Measurements from ENCODE around the gene ABHD8. TPM values are rescaled to one million over a fixed set of nuclear protein-coding genes. Genes with fewer than 3 reads are reported as not detected.

Gene ABHD8
- total and polyA plus RNA-seq, 4 donors: 9.8 to 11.6 (median 10.8) TPM

DNA sequence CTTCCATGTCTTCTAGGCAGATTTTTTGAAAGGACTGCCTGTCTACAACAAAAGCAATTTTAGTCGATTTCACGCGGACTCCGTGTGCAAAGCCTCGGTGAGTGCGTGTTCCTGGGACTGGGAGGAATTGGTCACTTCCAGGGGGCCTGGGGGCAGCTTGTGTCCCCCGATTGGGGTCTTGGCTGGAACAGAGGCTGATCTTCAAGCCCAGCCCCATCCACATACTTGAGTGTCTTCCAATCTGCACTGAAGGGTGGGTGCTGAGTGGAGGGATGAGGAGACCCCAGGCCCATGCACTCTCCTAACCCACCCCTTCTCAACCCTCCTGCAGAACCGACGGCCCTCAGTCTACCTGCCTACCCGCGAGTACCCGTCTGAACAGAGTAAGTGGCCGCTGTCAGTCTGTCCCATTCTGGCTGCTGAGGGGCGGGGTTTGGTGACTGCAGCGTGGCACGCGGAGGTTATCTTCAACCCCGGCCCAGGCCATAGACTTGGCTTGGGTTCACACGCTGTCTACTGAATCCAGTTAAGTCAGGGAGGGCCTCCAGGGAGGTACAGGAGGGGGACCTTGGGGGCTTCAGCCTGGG is 10.9 kb upstream of the ABHD8 start:
- DNase-seq (no peak), ATAC-seq (ENCODE audit: low FRiP score) (no peak)
- no peaks in the 10 kb centered on the region for H3K9me3 ChIP-seq (ENCODE audit: control insufficient read depth, low read length)
- H3K4me1 ChIP-seq (ENCODE audit: control insufficient read depth in 1 of 2, insufficient read depth in 2 of 2, low read length in 2 of 2): no peaks in the 10 kb centered on the region
- no peak overlapping the region for H3K4me3 ChIP-seq (ENCODE audit: low read length in 2 of 2)
- intact Hi-C loops (cut with DNase I): no loop called here
- no peak overlapping the region for H3K27ac ChIP-seq (ENCODE audit: low read depth in 1 of 2, low read length in 2 of 2)
- H3K36me3 ChIP-seq (ENCODE audit: control insufficient read depth in 1 of 2, insufficient read depth in 2 of 2, low read length in 1 of 2): peaks cover 0 to 4% of the 10 kb centered on the region in 2 donors
- 90 to 91% methylated on average over 19 of the region's 19 CpGs for WGBS, 2 donors
- no peaks in the 10 kb centered on the region for H3K27me3 ChIP-seq (ENCODE audit: control insufficient read depth in 1 of 2, insufficient read depth in 2 of 2, low read length in 1 of 2)

- 83 to 84% methylated on average over 20 of the region's 20 CpGs for WGBS, 2 donors
- ATAC-seq (ENCODE audit: low FRiP score): no peak
- Histone ChIP-seq H3K4me1 (ENCODE audit: control insufficient read depth in 1 of 2, insufficient read depth in 2 of 2, low read length in 2 of 2) (no peaks in the 10 kb centered on the region), H3K36me3 (ENCODE audit: control insufficient read depth in 1 of 2, insufficient read depth in 2 of 2, low read length in 1 of 2) (peaks cover 0 to 4% of the 10 kb centered on the region in 2 donors), H3K27me3 (ENCODE audit: control insufficient read depth in 1 of 2, insufficient read depth in 2 of 2, low read length in 1 of 2) (no peaks in the 10 kb centered on the region), H3K4me3 (ENCODE audit: low read length in 2 of 2) (no peak overlapping the region), H3K27ac (ENCODE audit: low read depth in 1 of 2, low read length in 2 of 2) (no peak overlapping the region), H3K9me3 (ENCODE audit: control insufficient read depth, low read length) (no peaks in the 10 kb centered on the region)
- intact Hi-C loops (cut with DNase I): no loop called here
- DNase-seq: no peak
Measured at GRCh38 chr19:17312189-17313113, 9.2 kb upstream of the ABHD8 start.

- Histone ChIP-seq H3K4me1 (ENCODE audit: control insufficient read depth in 1 of 2, insufficient read depth in 2 of 2, low read length in 2 of 2) (no peaks in the 10 kb centered on the region), H3K36me3 (ENCODE audit: control insufficient read depth in 1 of 2, insufficient read depth in 2 of 2, low read length in 1 of 2) (peaks cover 0 to 4% of the 10 kb centered on the region in 2 donors), H3K27me3 (ENCODE audit: control insufficient read depth in 1 of 2, insufficient read depth in 2 of 2, low read length in 1 of 2) (no peaks in the 10 kb centered on the region), H3K4me3 (ENCODE audit: low read length in 2 of 2) (no peak overlapping the region), H3K9me3 (ENCODE audit: control insufficient read depth, low read length) (no peaks in the 10 kb centered on the region), H3K27ac (ENCODE audit: low read depth in 1 of 2, low read length in 2 of 2) (no peak overlapping the region)
- ATAC-seq (ENCODE audit: low FRiP score): no peak
- WGBS, 2 donors: 56 to 58% methylated on average over 11 of the region's 11 CpGs
- intact Hi-C loops (cut with DNase I): no loop called here
- no peak for DNase-seq
Measured at GRCh38 chr19:17311455-17312188, 8.4 kb upstream of the ABHD8 start.

- H3K27me3 ChIP-seq (ENCODE audit: control insufficient read depth in 1 of 2, insufficient read depth in 2 of 2, low read length in 1 of 2): no peaks in the 10 kb centered on the region
- WGBS, 2 donors: 5 to 6% methylated on average over 23 of the region's 23 CpGs
- H3K4me1 ChIP-seq (ENCODE audit: control insufficient read depth in 1 of 2, insufficient read depth in 2 of 2, low read length in 2 of 2): no peaks in the 10 kb centered on the region
- peak overlapping the region; percentile 62 to 76 for H3K4me3 ChIP-seq (ENCODE audit: low read length in 2 of 2)
- no peak overlapping the region for H3K27ac ChIP-seq (ENCODE audit: low read depth in 1 of 2, low read length in 2 of 2)
- DNase-seq (no peak), ATAC-seq (ENCODE audit: low FRiP score) (no peak)
- intact Hi-C loops (cut with DNase I): no loop called here
- H3K9me3 ChIP-seq (ENCODE audit: control insufficient read depth, low read length): no peaks in the 10 kb centered on the region
- peaks cover 0 to 4% of the 10 kb centered on the region in 2 donors for H3K36me3 ChIP-seq (ENCODE audit: control insufficient read depth in 1 of 2, insufficient read depth in 2 of 2, low read length in 1 of 2)
Measured at GRCh38 chr19:17309965-17310461, 6.8 kb upstream of the ABHD8 start.

- intact Hi-C loops (cut with DNase I): no loop called here
- Histone ChIP-seq H3K27ac (ENCODE audit: low read depth in 1 of 2, low read length in 2 of 2) (peak within 1 kb of the TSS in 1 of 2 donors; percentile 4), H3K4me1 (ENCODE audit: control insufficient read depth in 1 of 2, insufficient read depth in 2 of 2, low read length in 2 of 2) (no peaks in the 10 kb centered on the region), H3K4me3 (ENCODE audit: low read length in 2 of 2) (peak within 1 kb of the TSS; percentile 62 to 76), H3K9me3 (ENCODE audit: control insufficient read depth, low read length) (no peaks in the 10 kb centered on the region), H3K27me3 (ENCODE audit: control insufficient read depth in 1 of 2, insufficient read depth in 2 of 2, low read length in 1 of 2) (no peaks in the 10 kb centered on the region), H3K36me3 (ENCODE audit: control insufficient read depth in 1 of 2, insufficient read depth in 2 of 2, low read length in 1 of 2) (peaks cover 0 to 1% of the 10 kb centered on the region in 2 donors)
- peak; percentile 99 to 100 for DNase-seq
- 0 to 1% methylated on average over 44 to 46 of the region's 46 CpGs for WGBS, 2 donors
- peak; percentile 94 for ATAC-seq (ENCODE audit: low FRiP score)
Measured at GRCh38 chr19:17309198-17309964, 6.2 kb upstream of the ABHD8 start, which contains the start of gene DDA1. TSS of gene DDA1 (plus strand) at chr19:17309563. CDS start at chr19:17309655, 92 bp downstream.

DNA sequence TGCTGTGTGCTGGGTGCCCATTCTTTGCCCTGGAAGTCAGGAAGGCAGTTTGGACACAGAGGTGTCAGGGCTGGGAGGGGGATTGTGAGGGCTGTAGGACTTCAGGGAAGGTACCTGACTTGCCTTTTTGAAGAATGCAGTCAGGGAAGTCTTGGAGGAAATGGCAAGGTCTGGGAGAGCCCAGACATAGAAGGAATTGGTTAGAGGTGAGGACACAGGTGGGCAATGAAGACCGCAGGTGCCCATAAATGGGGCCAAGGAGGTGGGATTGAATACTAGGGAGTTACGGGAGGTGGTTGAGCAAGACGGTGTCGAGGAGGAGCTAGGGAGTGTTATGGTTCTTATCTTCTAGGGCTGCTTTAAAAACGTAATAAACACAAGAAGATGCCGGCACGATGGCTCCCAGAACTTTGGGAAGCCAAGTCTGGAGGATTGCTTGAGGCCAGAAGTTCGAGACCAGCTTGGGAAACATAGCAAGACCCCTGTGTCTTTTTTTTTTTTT is 4.7 kb upstream of the ABHD8 start:
- H3K36me3 ChIP-seq (ENCODE audit: control insufficient read depth in 1 of 2, insufficient read depth in 2 of 2, low read length in 1 of 2): no peaks in the 10 kb centered on the region
- WGBS, 2 donors: 86 to 87% methylated on average over 8 of the region's 8 CpGs
- intact Hi-C loops (cut with DNase I): no loop called here
- H3K9me3 ChIP-seq (ENCODE audit: control insufficient read depth, low read length): no peaks in the 10 kb centered on the region
- no peaks in the 10 kb centered on the region for H3K4me1 ChIP-seq (ENCODE audit: control insufficient read depth in 1 of 2, insufficient read depth in 2 of 2, low read length in 2 of 2)
- H3K27ac ChIP-seq (ENCODE audit: low read depth in 1 of 2, low read length in 2 of 2): no peak overlapping the region
- no peak overlapping the region for H3K4me3 ChIP-seq (ENCODE audit: low read length in 2 of 2)
- ATAC-seq (ENCODE audit: low FRiP score): no peak
- H3K27me3 ChIP-seq (ENCODE audit: control insufficient read depth in 1 of 2, insufficient read depth in 2 of 2, low read length in 1 of 2): no peaks in the 10 kb centered on the region
- no peak for DNase-seq

DNA sequence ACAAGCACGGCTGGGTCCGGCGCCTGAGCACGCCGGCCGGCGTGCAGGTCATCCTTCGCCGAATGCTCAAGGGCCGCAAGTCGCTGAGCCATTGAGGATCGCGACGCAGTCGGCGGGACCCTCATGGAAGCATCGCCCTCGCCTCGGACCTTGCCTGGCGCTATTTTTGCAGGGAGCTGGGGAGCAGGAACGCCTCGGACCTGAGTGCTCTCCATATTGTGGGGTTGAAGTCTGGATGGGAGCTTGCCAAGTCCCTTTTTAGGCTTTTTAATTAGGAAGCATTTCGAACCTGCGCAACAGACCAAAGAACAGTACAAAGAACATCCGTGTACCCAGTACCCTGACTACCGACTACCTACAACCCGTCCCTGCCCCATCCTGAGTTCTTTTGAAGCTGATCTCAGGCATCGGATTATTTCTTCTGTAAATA is 3.1 kb upstream of the ABHD8 start:
- H3K36me3 ChIP-seq (ENCODE audit: control insufficient read depth in 1 of 2, insufficient read depth in 2 of 2, low read length in 1 of 2): no peaks in the 10 kb centered on the region
- intact Hi-C loops (cut with DNase I): no loop called here
- ATAC-seq (ENCODE audit: low FRiP score) (no peak), DNase-seq (peak; percentile 61 to 82)
- no peaks in the 10 kb centered on the region for H3K27me3 ChIP-seq (ENCODE audit: control insufficient read depth in 1 of 2, insufficient read depth in 2 of 2, low read length in 1 of 2)
- H3K4me3 ChIP-seq (ENCODE audit: low read length in 2 of 2): peak overlapping the region; percentile 20 to 53
- H3K9me3 ChIP-seq (ENCODE audit: control insufficient read depth, low read length): no peaks in the 10 kb centered on the region
- WGBS, 2 donors: 5 to 6% methylated on average over 28 of the region's 28 CpGs
- peak overlapping the region in 1 of 2 donors; percentile 68 for H3K27ac ChIP-seq (ENCODE audit: low read depth in 1 of 2, low read length in 2 of 2)
- no peaks in the 10 kb centered on the region for H3K4me1 ChIP-seq (ENCODE audit: control insufficient read depth in 1 of 2, insufficient read depth in 2 of 2, low read length in 2 of 2)

All from aorta (tissue), 5 donors.